HEK293T (cell line): Measurements from ENCODE around the gene DPPA3.

Source experiments
- CTCF ChIA-PET: fragments of 350-600 bp; formaldehyde crosslinking; extraction: SDS; loops from one replicate; lab custom pipeline; 2021; ENCODE audit warnings: antibody characterized with exemption, inconsistent platforms; lab: Yijun Ruan, JAX
- POLR2A ChIA-PET: fragments of 350-600 bp; formaldehyde crosslinking; extraction: SDS; loops from one replicate; lab custom pipeline; 2020; ENCODE audit warnings: antibody characterized with exemption, inconsistent platforms; lab: Yijun Ruan, JAX
- DNase-seq: peaks from one replicate; pipeline ENCODE4 v3.0.0; 2012; ENCODE audit warnings: mixed read lengths; ENCODE audit errors: extremely low spot score
- ARNT ChIP-seq: fragments of 450-650 bp; IDR thresholded peaks from 2 replicates; pipeline ENCODE4 v1.6.1; 2017; ENCODE audit warnings: mild to moderate bottlenecking
- BHLHE40 ChIP-seq: fragments of 450-650 bp; IDR thresholded peaks from 2 replicates; pipeline ENCODE4 v1.6.1; 2016; ENCODE audit warnings: mild to moderate bottlenecking, moderate library complexity, borderline replicate concordance
- CTBP1 ChIP-seq: fragments of 450-650 bp; IDR thresholded peaks from 2 replicates; pipeline ENCODE4 v1.6.1; 2016; ENCODE audit warnings: borderline replicate concordance
- ELF4 ChIP-seq: fragments of 450-650 bp; IDR thresholded peaks from 2 replicates; pipeline ENCODE4 v1.6.1; 2017; ENCODE audit warnings: antibody characterized with exemption
- FOXA1 ChIP-seq: fragments of 450-650 bp; IDR thresholded peaks from 2 replicates; pipeline ENCODE4 v1.6.1; 2016; ENCODE audit warnings: mild to moderate bottlenecking
- FOXK2 ChIP-seq: fragments of 450-650 bp; IDR thresholded peaks from 2 replicates; pipeline ENCODE4 v1.6.1; 2016; ENCODE audit warnings: mild to moderate bottlenecking
- FOXM1 ChIP-seq: fragments of 450-650 bp; IDR thresholded peaks from 2 replicates; pipeline ENCODE4 v1.6.1; 2017; ENCODE audit warnings: mild to moderate bottlenecking, borderline replicate concordance
- HDGF ChIP-seq: fragments of 450-650 bp; IDR thresholded peaks from 2 replicates; pipeline ENCODE4 v1.6.1; 2017; ENCODE audit warnings: antibody characterized with exemption, borderline replicate concordance
- L3MBTL2 ChIP-seq: fragments of 450-650 bp; conservative IDR thresholded peaks from 2 replicates; pipeline ENCODE4 v1.6.1; 2016; ENCODE audit warnings: mild to moderate bottlenecking
- LEF1 ChIP-seq: fragments of 450-650 bp; IDR thresholded peaks from 2 replicates; pipeline ENCODE4 v1.6.1; 2017; ENCODE audit warnings: mild to moderate bottlenecking, borderline replicate concordance
- NFRKB ChIP-seq: fragments of 450-650 bp; IDR thresholded peaks from 2 replicates; pipeline ENCODE4 v1.6.1; 2016; ENCODE audit warnings: mild to moderate bottlenecking, moderate library complexity
- SP1 ChIP-seq: fragments of 450-650 bp; IDR thresholded peaks from 2 replicates; pipeline ENCODE4 v1.6.1; 2017
- SUZ12 ChIP-seq: fragments of 450-650 bp; IDR thresholded peaks from 2 replicates; pipeline ENCODE4 v1.6.1; 2016; ENCODE audit warnings: mild to moderate bottlenecking
- TARDBP ChIP-seq: fragments of 450-650 bp; IDR thresholded peaks from 2 replicates; pipeline ENCODE4 v1.6.1; 2016
- ZNF384 ChIP-seq: fragments of 450-650 bp; IDR thresholded peaks from 2 replicates; pipeline ENCODE4 v1.6.1; 2016
- TF ChIP-seq, protein P1 (sequence below): fragments of 450-650 bp; IDR thresholded peaks from 2 replicates; pipeline ENCODE4 v1.6.1; 2016

DPPA3 gene

DNA sequence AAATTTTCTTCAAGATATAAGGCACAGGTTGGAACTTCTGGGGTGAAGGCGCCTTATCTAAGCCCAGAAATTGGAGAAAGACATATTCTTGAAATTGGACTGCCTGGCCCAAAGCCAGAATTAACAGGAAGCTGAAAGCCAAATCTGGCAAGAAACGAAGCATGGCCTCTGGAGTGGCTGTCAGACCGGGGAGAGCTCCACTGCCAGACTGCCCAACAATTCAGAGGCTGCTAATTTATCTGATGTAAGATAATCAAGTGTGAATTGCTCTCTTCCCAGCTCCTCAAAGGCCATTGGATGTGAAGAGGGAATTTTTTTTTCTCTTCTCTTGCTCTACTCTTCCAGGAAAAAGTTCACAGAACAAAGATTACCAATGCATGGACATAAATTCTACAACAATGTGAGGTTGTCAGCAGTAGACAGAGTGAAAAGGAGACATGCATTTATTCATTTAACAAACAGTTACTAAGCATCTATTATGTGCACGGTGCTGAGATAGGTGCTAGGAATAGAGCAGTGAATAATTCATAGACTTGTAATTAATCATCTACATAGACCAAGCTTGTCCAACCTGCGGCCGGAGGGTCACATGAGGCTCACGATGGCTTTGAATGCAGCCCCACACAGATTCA lies 15.6 kb upstream of the DPPA3 start, which contains the start of gene GDF3:
GDF3 (minus strand) TSS at position 210 of the 632 bp plus-strand sequence; CDS start at position 163, 47 bp downstream.
- DNase-seq: no peak
- ChIA-PET CTCF (interaction anchor here (0.7 to 1.0 kb wide), 2 partner anchors 19 to 111 kb away, joined by 3 to 4 read pairs; no protein-coding TSS in a partner anchor), POLR2A (no interaction called here)
- TF ChIP-seq ELF4: no peak

DNA sequence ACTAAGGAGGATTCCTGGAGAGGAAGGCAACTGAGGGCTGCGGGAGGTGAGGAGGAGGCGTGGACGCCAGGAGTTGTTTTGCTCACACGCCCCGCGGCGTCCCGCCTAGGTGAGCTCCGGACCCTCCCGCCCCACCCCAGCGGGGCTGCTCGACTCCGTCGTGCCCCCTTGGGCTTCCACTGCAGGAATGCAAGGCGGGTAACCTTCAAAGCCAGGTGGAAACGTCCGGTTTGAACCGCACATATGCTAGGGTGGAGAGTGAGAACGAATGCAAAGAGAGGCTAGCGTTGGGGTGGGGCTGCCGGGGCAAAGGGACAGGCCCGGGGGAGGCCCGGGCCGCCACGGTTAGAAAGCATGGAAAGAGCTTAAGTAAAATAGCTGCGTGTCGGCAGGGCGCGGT lies 5.4 kb upstream of the DPPA3 start:
- POLR2A ChIA-PET: no interaction called here
- TF ChIP-seq TARDBP (no peak), SP1 (no peak), ZNF384 (no peak), NFRKB (no peak), BHLHE40 (no peak), HDGF (no peak), L3MBTL2 (no peak), ARNT (no peak), FOXA1 (no peak), LEF1 (no peak)
- TF ChIP-seq, protein P1, sequence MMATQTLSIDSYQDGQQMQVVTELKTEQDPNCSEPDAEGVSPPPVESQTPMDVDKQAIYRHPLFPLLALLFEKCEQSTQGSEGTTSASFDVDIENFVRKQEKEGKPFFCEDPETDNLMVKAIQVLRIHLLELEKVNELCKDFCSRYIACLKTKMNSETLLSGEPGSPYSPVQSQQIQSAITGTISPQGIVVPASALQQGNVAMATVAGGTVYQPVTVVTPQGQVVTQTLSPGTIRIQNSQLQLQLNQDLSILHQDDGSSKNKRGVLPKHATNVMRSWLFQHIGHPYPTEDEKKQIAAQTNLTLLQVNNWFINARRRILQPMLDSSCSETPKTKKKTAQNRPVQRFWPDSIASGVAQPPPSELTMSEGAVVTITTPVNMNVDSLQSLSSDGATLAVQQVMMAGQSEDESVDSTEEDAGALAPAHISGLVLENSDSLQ: no peak
- no peak for DNase-seq
- CTCF ChIA-PET: no interaction called here

DNA sequence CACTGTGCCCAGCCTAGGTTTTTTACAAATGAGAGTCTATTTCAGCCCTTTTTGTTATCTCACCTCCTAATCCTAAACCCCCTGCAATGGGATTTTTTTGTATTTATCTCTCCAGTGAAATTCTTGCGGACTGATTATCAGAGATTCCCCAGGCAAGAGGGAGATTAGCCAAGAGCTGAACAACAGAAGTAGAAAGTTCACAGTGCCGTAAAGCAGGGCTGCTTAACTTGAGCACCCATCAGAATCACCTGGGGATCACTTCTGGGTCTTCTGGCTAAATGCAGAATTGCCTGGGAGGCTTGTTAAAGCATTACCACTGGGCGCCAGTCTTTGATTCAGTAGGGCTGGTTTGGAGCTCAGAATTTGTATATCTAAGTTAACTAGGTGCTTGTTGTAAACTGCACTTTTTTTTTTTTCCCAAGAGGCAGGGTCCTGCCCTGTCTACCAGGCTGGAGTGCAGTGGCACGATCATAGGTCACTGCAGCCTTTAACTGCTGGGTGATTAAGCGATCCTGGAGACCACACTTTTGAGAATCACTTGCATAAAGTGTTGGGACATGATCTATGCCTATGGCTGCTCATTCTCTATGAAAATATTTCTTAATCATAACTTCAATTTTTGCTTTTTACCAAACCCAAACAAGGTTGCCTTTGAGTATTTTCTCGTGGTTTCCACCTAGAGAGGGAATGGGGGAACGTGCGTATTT lies 1.1 kb upstream of the DPPA3 start:
- no peak for DNase-seq
- TF ChIP-seq LEF1 (no peak), TARDBP (no peak), HDGF (no peak), ARNT (no peak), ZNF384 (no peak), NFRKB (no peak), SUZ12 (no peak), BHLHE40 (no peak), FOXK2 (no peak), SP1 (no peak), CTBP1 (no peak), L3MBTL2 (no peak), FOXM1 (no peak)
- TF ChIP-seq, protein P1: no peak
- ChIA-PET CTCF (interaction anchor here (0.6 kb wide), 1 partner anchor 529 kb away, joined by 6 read pairs; no protein-coding TSS in a partner anchor), POLR2A (no interaction called here)

DNA sequence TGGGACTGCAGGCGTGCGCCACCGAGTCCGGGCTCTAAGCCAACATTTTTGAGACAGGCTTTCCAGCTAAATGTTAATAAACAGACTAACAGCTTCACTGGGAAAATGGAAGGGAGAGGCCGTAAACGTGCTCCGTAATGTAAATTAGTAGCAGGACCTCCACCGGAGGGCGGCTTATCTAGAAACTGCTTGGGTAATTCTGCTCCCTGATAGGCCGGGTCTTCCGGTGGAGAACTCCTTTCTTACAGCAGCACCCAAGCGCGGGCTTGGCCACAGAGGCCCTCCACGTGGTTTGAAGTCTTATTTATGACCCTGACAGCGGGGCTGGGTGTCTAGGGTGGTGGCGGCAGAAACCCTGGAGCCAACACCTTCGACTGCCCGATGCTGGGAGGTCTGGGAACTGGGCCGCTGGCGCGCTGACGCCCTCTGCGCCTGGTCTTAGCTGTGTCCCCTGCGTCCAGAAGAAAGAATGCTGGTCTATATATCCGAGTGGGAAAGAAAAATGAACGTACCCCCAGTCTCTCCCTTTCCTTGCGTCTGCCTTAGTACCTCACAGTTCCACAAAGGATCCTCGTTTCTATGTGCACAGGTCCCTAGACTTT lies 1.7 kb downstream of the DPPA3 start:
- CTCF ChIA-PET: no interaction called here
- TF ChIP-seq HDGF (no peak), L3MBTL2 (no peak), ARNT (no peak), SP1 (no peak), TARDBP (no peak), SUZ12 (no peak), FOXK2 (no peak), NFRKB (no peak), LEF1 (no peak), ELF4 (no peak), CTBP1 (no peak), BHLHE40 (no peak), ZNF384 (no peak), FOXM1 (no peak), FOXA1 (no peak)
- TF ChIP-seq, protein P1: no peak
- DNase-seq: no peak
- POLR2A ChIA-PET: no interaction called here

DNA sequence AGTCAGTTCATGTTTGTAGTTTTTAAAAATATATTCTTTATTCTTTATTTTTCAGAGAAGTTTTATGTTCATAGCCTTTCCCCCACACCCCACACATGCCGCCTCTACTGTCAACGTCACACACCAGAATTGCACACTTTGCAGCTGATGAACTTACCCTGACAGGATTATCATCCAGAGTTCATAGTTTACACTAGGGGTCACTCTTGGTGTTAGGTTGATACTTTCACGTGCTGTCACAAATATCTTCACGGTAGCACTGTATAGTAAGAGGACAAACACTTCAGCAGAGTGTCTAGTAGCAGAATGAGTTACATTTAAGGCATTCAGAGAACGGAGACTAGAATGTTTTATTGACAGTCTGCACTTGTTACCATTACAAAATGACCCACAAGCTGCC lies 5.1 kb downstream of the DPPA3 start:
- DNase-seq: peak; percentile 14
- CTCF ChIA-PET: interaction anchor here (0.6 to 1.3 kb wide), 6 partner anchors 15 to 118 kb away, joined by 3 to 5 read pairs (median 3); no protein-coding TSS in a partner anchor
- POLR2A ChIA-PET: no interaction called here
- no peak for TF ChIP-seq FOXM1
- TF ChIP-seq CTBP1: no peak
- TF ChIP-seq LEF1: no peak
- TF ChIP-seq, protein P1: no peak
- TF ChIP-seq ZNF384: no peak
- no peak for TF ChIP-seq ELF4
- no peak for TF ChIP-seq HDGF
